Astrocyte (in vitro differentiated cells and primary cell): ENCODE measurements around the gene CSF2RB. TPM values are rescaled to one million over a fixed set of nuclear protein-coding genes. Genes with fewer than 3 reads are reported as not detected.

ENCODE experiments used
- DNase-seq: peaks from one replicate; pipeline ENCODE4 v3.0.0-alpha.2; 2010; ENCODE audit warnings: low read depth
- FAIRE-seq: peaks from 2 replicates; lab custom pipeline; 2011; peaks lifted over from hg19 to GRCh38; lab: Jason Lieb, UNC
- H2AFZ ChIP-seq: 2 replicates; pipeline ENCODE4 v1.6.0; 2012; ENCODE audit warnings: low read depth, low read length, inconsistent platforms
- H3K27ac ChIP-seq: 2 replicates; pipeline ENCODE4 v1.5.1; 2011; ENCODE audit warnings: low read depth, low read length, inconsistent platforms
- H3K27me3 ChIP-seq: 2 replicates; pipeline ENCODE4 v1.6.0; 2011; ENCODE audit warnings: low read length, inconsistent platforms; ENCODE audit not compliant: insufficient read depth
- H3K36me3 ChIP-seq: 2 replicates; pipeline ENCODE4 v1.5.1; 2011; ENCODE audit warnings: low read length, inconsistent platforms; ENCODE audit not compliant: insufficient read depth
- H3K4me1 ChIP-seq: 2 replicates; pipeline ENCODE4 v1.5.1; 2011; ENCODE audit warnings: low read length, inconsistent platforms; ENCODE audit not compliant: insufficient read depth
- H3K4me2 ChIP-seq: 2 replicates; pipeline ENCODE4 v1.6.0; 2012; ENCODE audit warnings: low read length, inconsistent platforms
- H3K4me3 ChIP-seq: 2 replicates; pipeline ENCODE4 v1.5.1; 2011; ENCODE audit warnings: low read depth, mild to moderate bottlenecking, low read length, inconsistent platforms; ENCODE audit not compliant: insufficient read depth
- H3K79me2 ChIP-seq: 2 replicates; pipeline ENCODE4 v1.6.0; 2012; ENCODE audit warnings: mild to moderate bottlenecking, low read length, inconsistent platforms; ENCODE audit not compliant: insufficient read depth
- H3K9ac ChIP-seq: 2 replicates; pipeline ENCODE4 v1.6.0; 2012; ENCODE audit warnings: mild to moderate bottlenecking, low read length, inconsistent platforms
- H3K9me3 ChIP-seq: 2 replicates; pipeline ENCODE4 v1.5.1; 2012; ENCODE audit warnings: low read depth, mild to moderate bottlenecking, low read length, inconsistent platforms; ENCODE audit not compliant: insufficient read depth
- H4K20me1 ChIP-seq: 2 replicates; pipeline ENCODE4 v1.6.0; 2012; ENCODE audit warnings: low read length, inconsistent platforms; ENCODE audit not compliant: insufficient read depth
- H3K27ac Mint-ChIP-seq: one replicate; pipeline ENCODE4 v1.8.0; 2021; ENCODE audit warnings: mild to moderate bottlenecking, mixed read lengths; ENCODE audit not compliant: unreplicated experiment
- H3K27me3 Mint-ChIP-seq: one replicate; pipeline ENCODE4 v1.8.0; 2021; ENCODE audit warnings: low read depth, mixed read lengths; ENCODE audit not compliant: unreplicated experiment
- H3K36me3 Mint-ChIP-seq: one replicate; pipeline ENCODE4 v1.8.0; 2021; ENCODE audit warnings: low read depth, mixed read lengths; ENCODE audit not compliant: unreplicated experiment
- H3K4me1 Mint-ChIP-seq: one replicate; pipeline ENCODE4 v1.8.0; 2021; ENCODE audit warnings: low read depth, mixed read lengths; ENCODE audit not compliant: unreplicated experiment
- H3K4me3 Mint-ChIP-seq: one replicate; pipeline ENCODE4 v1.8.0; 2021; ENCODE audit warnings: mild to moderate bottlenecking, moderate library complexity, mixed read lengths; ENCODE audit not compliant: unreplicated experiment
- H3K9me3 Mint-ChIP-seq: one replicate; pipeline ENCODE4 v1.8.0; 2021; ENCODE audit warnings: mild to moderate bottlenecking, mixed read lengths; ENCODE audit not compliant: unreplicated experiment
- CTCF ChIP-seq: IDR thresholded peaks from 2 replicates; pipeline ENCODE4 v1.5.1; 2011; ENCODE audit warnings: low read depth, mild to moderate bottlenecking, inconsistent platforms, low read length, moderate library complexity; ENCODE audit not compliant: insufficient read depth
- EZH2 ChIP-seq: IDR thresholded peaks from 2 replicates; pipeline ENCODE4 v1.6.1; 2012; ENCODE audit warnings: mild to moderate bottlenecking, low read length, inconsistent platforms; ENCODE audit not compliant: insufficient read depth
- total RNA-seq: library from RNA; stranded (reverse); gene quantifications from 2 replicates; pipeline ENCODE4 v1.2.1, GENCODE V29; 2021

Gene CSF2RB
- total RNA-seq, 1 donor from 2014 or later: 0.09 TPM

- Histone ChIP-seq H3K27me3 (peaks cover 5% of the 10 kb centered on the region), H3K4me3 (no peak overlapping the region), H3K4me2 (no peak overlapping the region), H3K79me2 (no peaks in the 10 kb centered on the region), H2AFZ (no peak overlapping the region), H3K4me1 (no peaks in the 10 kb centered on the region), H3K9me3 (no peaks in the 10 kb centered on the region), H3K36me3 (no peaks in the 10 kb centered on the region), H3K27ac (no peak overlapping the region), H4K20me1 (no peaks in the 10 kb centered on the region), H3K9ac (no peak overlapping the region)
- TF ChIP-seq EZH2: no peak
- no peak for TF ChIP-seq CTCF
- H3K36me3 Mint-ChIP-seq: peaks cover 3% of the 10 kb centered on the region
- no peaks in the 10 kb centered on the region for H3K4me1 Mint-ChIP-seq
- FAIRE-seq (no peak), DNase-seq (peak; percentile 2)
- H3K9me3 Mint-ChIP-seq: peaks cover 5% of the 10 kb centered on the region
- peak overlapping the region; percentile 66 for H3K27ac Mint-ChIP-seq
- peaks cover 47% of the 10 kb centered on the region for H3K27me3 Mint-ChIP-seq
- no peak overlapping the region for H3K4me3 Mint-ChIP-seq
Measured at GRCh38 chr22:36925388-36926290, 12.2 kb downstream of the CSF2RB start.

- H3K79me2 ChIP-seq: no peaks in the 10 kb centered on the region
- no peaks in the 10 kb centered on the region for H3K9me3 ChIP-seq
- Mint-ChIP-seq H3K36me3 (peaks cover 3% of the 10 kb centered on the region), H3K27me3 (peaks cover 54% of the 10 kb centered on the region), H3K4me3 (no peak overlapping the region), H3K27ac (no peak overlapping the region), H3K4me1 (no peaks in the 10 kb centered on the region), H3K9me3 (peaks cover 5% of the 10 kb centered on the region)
- H3K4me1 ChIP-seq: no peaks in the 10 kb centered on the region
- H3K4me3 ChIP-seq: no peak overlapping the region
- no peaks in the 10 kb centered on the region for H3K36me3 ChIP-seq
- H3K9ac ChIP-seq: no peak overlapping the region
- no peak overlapping the region for H2AFZ ChIP-seq
- TF ChIP-seq CTCF: no peak
- no peak overlapping the region for H3K27ac ChIP-seq
- peaks cover 8% of the 10 kb centered on the region for H3K27me3 ChIP-seq
- H3K4me2 ChIP-seq: no peak overlapping the region
- FAIRE-seq (no peak), DNase-seq (no peak)
- no peaks in the 10 kb centered on the region for H4K20me1 ChIP-seq
Measured at GRCh38 chr22:36926309-36926708, 12.9 kb downstream of the CSF2RB start.
